K562 (cell line): ENCODE measurements around the gene SYNGR1. TPM values are rescaled to one million over a fixed set of nuclear protein-coding genes. Genes with fewer than 3 reads are reported as not detected.

Experiments used
- ATAC-seq: fragments of 200-7000 bp; cut with Tn5 transposase; 3 replicates; pipeline ENCODE4 v1.9.1; 2020; ENCODE audit warnings: moderate library complexity
- BruUV-seq: library from RNA; stranded (reverse); fragments of 400-500 nt; replicated peaks from 2 replicates; lab custom pipeline; 2021; lab: Mats Ljungman, UMichigan
- CTCF ChIA-PET: fragments of 300-600 bp; formaldehyde crosslinking; extraction: SDS; loops from one replicate; lab custom pipeline; 2021; ENCODE audit warnings: low intra/inter-chr PET ratio; lab: Yijun Ruan, JAX
- POLR2A ChIA-PET: fragments of 300-600, 350-650 bp; sonication (Branson Sonifier 250); formaldehyde crosslinking; extraction: SDS; loops from one replicate; lab custom pipeline; 2021; ENCODE audit warnings: antibody characterized with exemption, inconsistent platforms; lab: Yijun Ruan, JAX
- DNase-seq, 4 experiments: peaks; one replicate each; pipeline versions ENCODE4 v3.0.0 to v3.0.0-alpha.2; 2011 to 2018; ENCODE audit warnings: low spot score in 3 of 4, mixed read lengths in 3 of 4; ENCODE audit errors: extremely low read depth in 1 of 4
- FAIRE-seq: peaks from 2 replicates; lab custom pipeline; 2011; peaks lifted over from hg19 to GRCh38; lab: Jason Lieb, UNC
- H2AFZ ChIP-seq: 2 replicates; pipeline ENCODE4 v1.6.0; 2011; ENCODE audit warnings: low read depth, low read length, control low read depth, inconsistent platforms
- H3K27ac ChIP-seq: fragments of 200-600 bp; 3 replicates; pipeline ENCODE4 v1.8.0; 2011; ENCODE audit warnings: low read depth, mild to moderate bottlenecking, control low read depth, inconsistent platforms, low read length, moderate library complexity, mixed read lengths; ENCODE audit errors: extremely low read depth
- H3K27me3 ChIP-seq, 2 experiments: fragments of 300-600 bp in 1 of 2; 2 replicates in 1 of 2; 3 replicates in 1 of 2; pipeline versions ENCODE4 v1.6.0 to v1.8.0; 2011; ENCODE audit warnings: inconsistent platforms in 2 of 2, low read length in 2 of 2, mild to moderate bottlenecking in 1 of 2, mixed read lengths in 1 of 2, moderate library complexity in 1 of 2; ENCODE audit not compliant: control insufficient read depth in 2 of 2, insufficient read depth in 2 of 2
- H3K36me3 ChIP-seq: fragments of 300-600 bp; 3 replicates; pipeline ENCODE4 v1.8.0; 2011; ENCODE audit warnings: mild to moderate bottlenecking, low read length, inconsistent platforms; ENCODE audit not compliant: control insufficient read depth, insufficient read depth
- H3K4me1 ChIP-seq, 2 experiments: fragments of 200-600 bp in 1 of 2; replicated peaks in 1 of 2; 2 replicates in 1 of 2; 3 replicates in 1 of 2; pipeline versions ENCODE4 v1.5.1 to v1.8.0; 2011; ENCODE audit warnings: inconsistent platforms in 2 of 2, low read length in 2 of 2, mild to moderate bottlenecking in 1 of 2, mixed read lengths in 1 of 2, moderate library complexity in 1 of 2; ENCODE audit not compliant: control insufficient read depth in 2 of 2, insufficient read depth in 2 of 2
- H3K4me2 ChIP-seq: 2 replicates; pipeline ENCODE4 v1.6.1; 2011; ENCODE audit warnings: low read length, control low read depth, inconsistent platforms, mixed read lengths; ENCODE audit not compliant: insufficient read depth
- H3K4me3 ChIP-seq: fragments of 200-600 bp; sonication (generic), shearing (Covaris generic); 2 replicates; pipeline ENCODE4 v1.5.1; 2016; ENCODE audit warnings: control low read depth, inconsistent platforms
- H3K79me2 ChIP-seq: fragments of 200-600 bp; 3 replicates; pipeline ENCODE4 v1.8.0; 2011; ENCODE audit warnings: low read length, inconsistent platforms; ENCODE audit not compliant: control insufficient read depth, insufficient read depth
- H3K9ac ChIP-seq, 2 experiments: 2 replicates each; pipeline versions ENCODE4 v1.6.0 to v1.6.1; 2011; ENCODE audit warnings: low read depth in 2 of 2, low read length in 2 of 2, control low read depth in 1 of 2, inconsistent platforms in 1 of 2, mild to moderate bottlenecking in 1 of 2, mixed read lengths in 1 of 2; ENCODE audit not compliant: insufficient read depth in 1 of 2
- H3K9me1 ChIP-seq: one replicate; pipeline ENCODE4 v1.6.0; 2011; ENCODE audit warnings: inconsistent platforms, mild to moderate bottlenecking, low read length, moderate library complexity; ENCODE audit not compliant: control insufficient read depth, insufficient read depth
- H3K9me3 ChIP-seq: replicated peaks from 2 replicates; pipeline ENCODE4 v1.5.1; 2011; ENCODE audit warnings: low read depth, low read length, inconsistent platforms; ENCODE audit not compliant: control insufficient read depth, insufficient read depth
- H4K20me1 ChIP-seq: replicated peaks from 2 replicates; pipeline ENCODE4 v1.6.1; 2011; ENCODE audit warnings: low read length, inconsistent platforms, mixed read lengths; ENCODE audit not compliant: control insufficient read depth, insufficient read depth
- PHF21A ChIP-seq: fragments of 450-650 bp; IDR thresholded peaks from 2 replicates; pipeline ENCODE4 v1.6.1; 2017; ENCODE audit warnings: low read depth, borderline replicate concordance
- PML ChIP-seq: IDR thresholded peaks from 2 replicates; pipeline ENCODE4 v1.6.1; 2012; ENCODE audit warnings: low read length, inconsistent platforms
- RBFOX2 ChIP-seq: fragments of 200-400 bp; formaldehyde crosslinking; IDR thresholded peaks from 2 replicates; pipeline ENCODE4 v1.6.1; 2017; ENCODE audit warnings: low read depth, mild to moderate bottlenecking, low read length, moderate library complexity
- SUPT5H ChIP-seq: fragments of 450-650 bp; IDR thresholded peaks from 2 replicates; pipeline ENCODE4 v1.6.1; 2016
- TEAD4 ChIP-seq, 2 experiments: sonication (generic) in 1 of 2; formaldehyde crosslinking in 1 of 2; IDR thresholded peaks; 2 replicates each; pipeline versions ENCODE4 v1.6.1 to v1.8.0; 2012 to 2022; ENCODE audit warnings: borderline replicate concordance in 1 of 2, inconsistent platforms in 1 of 2, low read length in 1 of 2, mild to moderate bottlenecking in 1 of 2, missing genetic modification reagents in 1 of 2
- THAP12 ChIP-seq: fragments of 250-450 bp; sonication (Bioruptor Pico); IDR thresholded peaks from 2 replicates; pipeline ENCODE4 v1.9.0; 2021; ENCODE audit warnings: mild to moderate bottlenecking, inconsistent platforms
- ZBTB40 ChIP-seq, 2 experiments: fragments of 450-650 bp in 1 of 2; sonication (generic) in 1 of 2; formaldehyde crosslinking in 1 of 2; IDR thresholded peaks; 2 replicates each; pipeline versions ENCODE4 v1.7.1 to v1.9.0; 2016 to 2022; ENCODE audit warnings: inconsistent platforms in 1 of 2, mild to moderate bottlenecking in 1 of 2, missing genetic modification reagents in 1 of 2
- ZNF431 ChIP-seq: sonication (generic); formaldehyde crosslinking; IDR thresholded peaks from 2 replicates; pipeline ENCODE4 v1.8.0; 2022; ENCODE audit warnings: mild to moderate bottlenecking, missing genetic modification reagents
- WGBS: fragments of 100-300 bp; shearing (Covaris generic); methylation state at CpG from one replicate; pipeline ENCODE4 v1.1.6; 2016; ENCODE audit warnings: low coverage, mixed read lengths; ENCODE audit not compliant: insufficient coverage; ENCODE audit errors: missing lambda C conversion rate; 5-methylcytosine and 5-hydroxymethylcytosine counted together
- in situ Hi-C: fragments of 300-500 bp; cut with MboI; formaldehyde crosslinking; loops from 4 replicates; pipeline ENCODE4 v1.15.0; 2018; ENCODE audit warnings: inconsistent platforms, mixed read lengths
- intact Hi-C: fragments of 100-400 bp; cut with micrococcal nuclease; formaldehyde crosslinking; loops from 2 replicates; pipeline ENCODE4 v1.14.2; 2022
- polyA plus RNA-seq, 8 experiments: library from polyadenylated mRNA; depleted of rRNA in 4 of 8; stranded (reverse) in 5 of 8; unstranded in 3 of 8; fragments of >200 nt; fragmentation: Nextera tagmentation in 2 of 8; fragmentation: Illumina TruSeq in 1 of 8; extraction: Ambion mirVana in 2 of 8; extraction: Trizol in 1 of 8; gene quantifications; 2 replicates each; pipeline versions ENCODE4 v1.2.1 to v1.2.3, GENCODE V29; 2011 to 2014; ENCODE audit warnings: inconsistent platforms in 1 of 8, missing spikeins in 1 of 8
- total RNA-seq, 7 experiments: library from RNA; depleted of rRNA in 6 of 7; stranded (reverse); fragments of >200 nt in 6 of 7; fragmentation: Illumina TruSeq in 2 of 7; extraction: Trizol in 2 of 7; gene quantifications; 2 replicates each; pipeline versions ENCODE4 v1.2.1 to v1.2.3, GENCODE V29; 2011 to 2021; ENCODE audit warnings: low replicate concordance in 1 of 7

SYNGR1 gene
- total and polyA plus RNA-seq, 9 of the 15 experiments (the other 6 are each of a cell fraction or from before 2014, with no cell fraction given), result 1.8 to 15.9 (median 5.5) TPM

- H3K4me2 ChIP-seq, result no peak overlapping the region
- ChIA-PET CTCF (no interaction called here), POLR2A (interaction anchor here (0.6 to 7.1 kb wide), 7 partner anchors 11 to 443 kb away, joined by 3 to 136 read pairs (median 5); no protein-coding TSS in a partner anchor)
- peaks cover 48% of the 10 kb centered on the region for H3K79me2 ChIP-seq
- peaks cover 71% of the 10 kb centered on the region for H4K20me1 ChIP-seq
- FAIRE-seq (no peak), DNase-seq (no peak), ATAC-seq (no peak)
- in situ Hi-C loops, result no loop called here
- no peaks in the 10 kb centered on the region for H3K27me3 ChIP-seq
- WGBS, result 75% methylated on average over 9 of the region's 20 CpGs
- intact Hi-C loops, result no loop called here
- BruUV-seq, result no TSS peak
- no peak overlapping the region for H2AFZ ChIP-seq
- H3K9me1 ChIP-seq, result peaks cover 3% of the 10 kb centered on the region
- H3K4me1 ChIP-seq, result peaks cover 17 to 53% of the 10 kb centered on the region in 2 experiments; a peak in 4 of 5 replicates
- no peaks in the 10 kb centered on the region for H3K9me3 ChIP-seq
- no peak overlapping the region for H3K27ac ChIP-seq
- peaks cover 67% of the 10 kb centered on the region for H3K36me3 ChIP-seq
- no peak overlapping the region for H3K4me3 ChIP-seq
- peak overlapping the region in 1 of 2 experiments; percentile 89; a peak in 2 of 4 replicates for H3K9ac ChIP-seq
- TF ChIP-seq TEAD4 (IDR thresholded peaks at IDR 0.05; ENCODE audit: low read length), result no peak
- TF ChIP-seq TEAD4 (CRISPR knock-in tag; IDR thresholded peaks at IDR 0.05; ENCODE audit: borderline replicate concordance), result peak; percentile 37; the same call in 1 of the 2 replicates
- TF ChIP-seq PHF21A, result no peak
- TF ChIP-seq PML, result 0 out of 2 replicates have a peak, but pooled peaks have one; percentile 4
- no peak for TF ChIP-seq THAP12 (CRISPR knock-in tag)
- TF ChIP-seq ZNF431, result 0 out of 2 replicates have a peak, but pooled peaks have one; percentile 19
- TF ChIP-seq RBFOX2, result peak; percentile 78
- no peak for TF ChIP-seq ZBTB40 (IDR thresholded peaks at IDR 0.05)
- no peak for TF ChIP-seq ZBTB40 (CRISPR knock-in tag; IDR thresholded peaks at IDR 0.05)
- TF ChIP-seq SUPT5H, result peak; percentile 56; the same call in 1 of the 2 replicates
Observed at GRCh38 chr22:39313258-39314001, 36.4 kb upstream of the SYNGR1 start.
